T47D (cell line): ENCODE measurements around the gene LTK.
A peak's percentile ranks its signal among the peaks of the same experiment; 100 is the strongest.

Experiments used
- DNase-seq, 2 experiments: peaks; one replicate each; pipeline versions ENCODE4 v3.0.0 to v3.0.0-alpha.2; 2011 to 2012; ENCODE audit warnings: low read depth in 1 of 2, low spot score in 1 of 2
- JUND ChIP-seq: IDR thresholded peaks from 2 replicates; pipeline ENCODE4 v1.6.1; 2012; ENCODE audit warnings: low read depth
- in situ Hi-C: cut with HindIII; loops from 2 replicates; pipeline ENCODE4 v1.10.0; 2016; ENCODE audit warnings: low sequenced_read_pairs, low pct_unique_long_range_greater_than_20kb

LTK gene

GRCh38 chr15:41512940-41513505 is 604 bp downstream of the LTK start:
- TF ChIP-seq JUND: no peak
- in situ Hi-C loops: no loop called here
- DNase-seq: no peak

GRCh38 chr15:41512512-41512939 is 1.1 kb downstream of the LTK start:
- in situ Hi-C loops: no loop called here
- DNase-seq: no peak

GRCh38 chr15:41511899-41512369 is 1.7 kb downstream of the LTK start:
- DNase-seq: no peak
- in situ Hi-C loops: no loop called here
- no peak for TF ChIP-seq JUND

More at GRCh38 chr15:41512512-41512939, 1.1 kb downstream of the LTK start:
- no peak for TF ChIP-seq JUND

GRCh38 chr15:41511331-41511898 is 2.2 kb downstream of the LTK start:
- TF ChIP-seq JUND: no peak
- no peak for DNase-seq
- in situ Hi-C loops: no loop called here

GRCh38 chr15:41510728-41511127 is 2.9 kb downstream of the LTK start:
- in situ Hi-C loops: no loop called here
- DNase-seq: no peak

GRCh38 chr15:41507820-41508290 is 5.8 kb downstream of the LTK start:
- peak; percentile 80 to 86 for DNase-seq
- in situ Hi-C loops: no loop called here
- 0 out of 2 replicates have a peak, but pooled peaks have one; percentile 25 for TF ChIP-seq JUND

More at GRCh38 chr15:41510728-41511127, 2.9 kb downstream of the LTK start:
- no peak for TF ChIP-seq JUND

GRCh38 chr15:41506796-41507341 is 6.8 kb downstream of the LTK start:
- in situ Hi-C loops: no loop called here
- peak in 1 of 2 experiments; percentile 35 for DNase-seq

GRCh38 chr15:41505776-41506175 is 7.9 kb downstream of the LTK start:
- in situ Hi-C loops: no loop called here
- no peak for TF ChIP-seq JUND
- no peak for DNase-seq

More at GRCh38 chr15:41506796-41507341, 6.8 kb downstream of the LTK start:
- TF ChIP-seq JUND: no peak

GRCh38 chr15:41504751-41505492 is 8.7 kb downstream of the LTK start:
- in situ Hi-C loops: no loop called here
- no peak for TF ChIP-seq JUND
- DNase-seq: no peak

GRCh38 chr15:41503669-41504010 is 10.0 kb downstream of the LTK start:
- DNase-seq: no peak
- TF ChIP-seq JUND: no peak
- in situ Hi-C loops: no loop called here

GRCh38 chr15:41502795-41503668 is 10.6 kb downstream of the LTK start:
- no peak for DNase-seq
- TF ChIP-seq JUND: no peak
- in situ Hi-C loops: no loop called here
